ENCODE results near the gene FNDC5. TPM values are rescaled to one million over a fixed set of nuclear protein-coding genes. Genes with fewer than 3 reads are reported as not detected.

The FNDC5 gene
- total and polyA plus RNA-seq, 4 donors, result 0.43 to 10.5 (median 2.0) TPM

DNA sequence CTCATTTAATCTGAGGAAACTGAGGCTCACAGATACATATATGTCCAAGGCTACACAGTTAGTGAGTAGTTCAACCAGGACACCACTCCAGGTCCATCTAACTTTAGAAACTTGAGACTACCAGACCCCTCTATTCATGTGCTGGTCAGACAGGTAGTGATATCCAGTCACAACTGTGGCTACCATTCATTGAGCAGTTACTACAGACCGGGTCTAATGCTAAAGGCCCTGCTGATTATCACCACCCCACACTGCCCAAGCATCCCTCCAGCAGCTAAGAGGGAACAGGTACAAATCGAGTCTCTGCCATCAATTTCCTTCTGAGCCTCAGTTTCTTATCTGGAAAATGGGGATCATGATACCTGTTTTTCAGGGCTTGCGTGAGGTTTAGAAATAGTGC is 20.9 kb upstream of the FNDC5 start (continued):
- TF ChIP-seq FOXA2 (IDR thresholded peaks at IDR 0.05), result no peak
- TF ChIP-seq SP1 (IDR thresholded peaks at IDR 0.05), result no peak
- TF ChIP-seq EGR1 (IDR thresholded peaks at IDR 0.05; ENCODE audit: low read depth in 2 of 2), result no peak
- no peak for TF ChIP-seq HNF4A (conservative IDR thresholded peaks at IDR 0.05)
- TF ChIP-seq, protein P1, sequence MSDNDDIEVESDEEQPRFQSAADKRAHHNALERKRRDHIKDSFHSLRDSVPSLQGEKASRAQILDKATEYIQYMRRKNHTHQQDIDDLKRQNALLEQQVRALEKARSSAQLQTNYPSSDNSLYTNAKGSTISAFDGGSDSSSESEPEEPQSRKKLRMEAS (IDR thresholded peaks at IDR 0.05), result no peak
- TF ChIP-seq RAD21 (IDR thresholded peaks at IDR 0.05), result no peak
- TF ChIP-seq, protein P2, sequence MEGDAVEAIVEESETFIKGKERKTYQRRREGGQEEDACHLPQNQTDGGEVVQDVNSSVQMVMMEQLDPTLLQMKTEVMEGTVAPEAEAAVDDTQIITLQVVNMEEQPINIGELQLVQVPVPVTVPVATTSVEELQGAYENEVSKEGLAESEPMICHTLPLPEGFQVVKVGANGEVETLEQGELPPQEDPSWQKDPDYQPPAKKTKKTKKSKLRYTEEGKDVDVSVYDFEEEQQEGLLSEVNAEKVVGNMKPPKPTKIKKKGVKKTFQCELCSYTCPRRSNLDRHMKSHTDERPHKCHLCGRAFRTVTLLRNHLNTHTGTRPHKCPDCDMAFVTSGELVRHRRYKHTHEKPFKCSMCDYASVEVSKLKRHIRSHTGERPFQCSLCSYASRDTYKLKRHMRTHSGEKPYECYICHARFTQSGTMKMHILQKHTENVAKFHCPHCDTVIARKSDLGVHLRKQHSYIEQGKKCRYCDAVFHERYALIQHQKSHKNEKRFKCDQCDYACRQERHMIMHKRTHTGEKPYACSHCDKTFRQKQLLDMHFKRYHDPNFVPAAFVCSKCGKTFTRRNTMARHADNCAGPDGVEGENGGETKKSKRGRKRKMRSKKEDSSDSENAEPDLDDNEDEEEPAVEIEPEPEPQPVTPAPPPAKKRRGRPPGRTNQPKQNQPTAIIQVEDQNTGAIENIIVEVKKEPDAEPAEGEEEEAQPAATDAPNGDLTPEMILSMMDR (IDR thresholded peaks at IDR 0.05; ENCODE audit: low read depth, low read length, missing input control), result no peak

DNA sequence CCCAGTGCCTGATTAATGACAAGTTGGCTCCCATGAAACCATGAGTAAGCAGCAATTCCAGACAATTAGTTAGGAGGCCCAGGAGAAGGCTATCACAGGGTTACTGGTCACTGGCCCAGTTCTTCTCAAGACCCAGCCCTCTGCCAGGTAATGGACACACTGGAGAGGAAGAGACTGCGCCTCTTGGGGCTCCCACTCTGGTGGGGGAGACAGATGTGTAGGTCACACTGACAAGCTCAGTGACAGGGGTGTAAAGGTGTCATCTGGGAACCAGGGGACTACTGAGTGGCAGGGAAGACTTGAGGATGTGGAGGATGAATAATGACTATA is 20.5 kb upstream of the FNDC5 start:
- Histone ChIP-seq H3K4me1 (ENCODE audit: control insufficient read depth in 4 of 4, insufficient read depth in 4 of 4, low read length in 3 of 4) (peaks cover 0 to 11% (median 7%) of the 10 kb centered on the region in 4 donors), H3K27me3 (ENCODE audit: control insufficient read depth in 4 of 4, insufficient read depth in 4 of 4, low read length in 3 of 4) (peaks cover 0 to 10% (median 3%) of the 10 kb centered on the region in 4 donors), H3K27ac (ENCODE audit: low read depth in 1 of 2, low read length in 2 of 2) (no peak overlapping the region), H3K4me3 (ENCODE audit: low read depth in 1 of 3, low read length in 3 of 3) (no peak overlapping the region), H3K36me3 (ENCODE audit: control insufficient read depth in 4 of 4, insufficient read depth in 3 of 4, low read depth in 1 of 4, low read length in 3 of 4) (no peaks in the 10 kb centered on the region), H3K9ac (ENCODE audit: low read depth in 1 of 2, low read length in 2 of 2) (no peak overlapping the region), H3K9me3 (ENCODE audit: control insufficient read depth in 4 of 4, low read length in 3 of 4) (no peaks in the 10 kb centered on the region)
- TF ChIP-seq GABPA (IDR thresholded peaks at IDR 0.05 in 1 of 2, conservative IDR thresholded peaks at IDR 0.05 in 1 of 2) (no peak), TAF1 (conservative IDR thresholded peaks at IDR 0.05) (no peak), EGR1 (IDR thresholded peaks at IDR 0.05; ENCODE audit: low read depth in 2 of 2) (no peak), SP1 (IDR thresholded peaks at IDR 0.05) (no peak), YY1 (IDR thresholded peaks at IDR 0.05) (no peak), FOXA1 (IDR thresholded peaks at IDR 0.05) (no peak)
- TF ChIP-seq, protein P3, sequence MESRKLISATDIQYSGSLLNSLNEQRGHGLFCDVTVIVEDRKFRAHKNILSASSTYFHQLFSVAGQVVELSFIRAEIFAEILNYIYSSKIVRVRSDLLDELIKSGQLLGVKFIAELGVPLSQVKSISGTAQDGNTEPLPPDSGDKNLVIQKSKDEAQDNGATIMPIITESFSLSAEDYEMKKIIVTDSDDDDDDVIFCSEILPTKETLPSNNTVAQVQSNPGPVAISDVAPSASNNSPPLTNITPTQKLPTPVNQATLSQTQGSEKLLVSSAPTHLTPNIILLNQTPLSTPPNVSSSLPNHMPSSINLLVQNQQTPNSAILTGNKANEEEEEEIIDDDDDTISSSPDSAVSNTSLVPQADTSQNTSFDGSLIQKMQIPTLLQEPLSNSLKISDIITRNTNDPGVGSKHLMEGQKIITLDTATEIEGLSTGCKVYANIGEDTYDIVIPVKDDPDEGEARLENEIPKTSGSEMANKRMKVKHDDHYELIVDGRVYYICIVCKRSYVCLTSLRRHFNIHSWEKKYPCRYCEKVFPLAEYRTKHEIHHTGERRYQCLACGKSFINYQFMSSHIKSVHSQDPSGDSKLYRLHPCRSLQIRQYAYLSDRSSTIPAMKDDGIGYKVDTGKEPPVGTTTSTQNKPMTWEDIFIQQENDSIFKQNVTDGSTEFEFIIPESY (IDR thresholded peaks at IDR 0.05), result no peak
- TF ChIP-seq, protein P4, sequence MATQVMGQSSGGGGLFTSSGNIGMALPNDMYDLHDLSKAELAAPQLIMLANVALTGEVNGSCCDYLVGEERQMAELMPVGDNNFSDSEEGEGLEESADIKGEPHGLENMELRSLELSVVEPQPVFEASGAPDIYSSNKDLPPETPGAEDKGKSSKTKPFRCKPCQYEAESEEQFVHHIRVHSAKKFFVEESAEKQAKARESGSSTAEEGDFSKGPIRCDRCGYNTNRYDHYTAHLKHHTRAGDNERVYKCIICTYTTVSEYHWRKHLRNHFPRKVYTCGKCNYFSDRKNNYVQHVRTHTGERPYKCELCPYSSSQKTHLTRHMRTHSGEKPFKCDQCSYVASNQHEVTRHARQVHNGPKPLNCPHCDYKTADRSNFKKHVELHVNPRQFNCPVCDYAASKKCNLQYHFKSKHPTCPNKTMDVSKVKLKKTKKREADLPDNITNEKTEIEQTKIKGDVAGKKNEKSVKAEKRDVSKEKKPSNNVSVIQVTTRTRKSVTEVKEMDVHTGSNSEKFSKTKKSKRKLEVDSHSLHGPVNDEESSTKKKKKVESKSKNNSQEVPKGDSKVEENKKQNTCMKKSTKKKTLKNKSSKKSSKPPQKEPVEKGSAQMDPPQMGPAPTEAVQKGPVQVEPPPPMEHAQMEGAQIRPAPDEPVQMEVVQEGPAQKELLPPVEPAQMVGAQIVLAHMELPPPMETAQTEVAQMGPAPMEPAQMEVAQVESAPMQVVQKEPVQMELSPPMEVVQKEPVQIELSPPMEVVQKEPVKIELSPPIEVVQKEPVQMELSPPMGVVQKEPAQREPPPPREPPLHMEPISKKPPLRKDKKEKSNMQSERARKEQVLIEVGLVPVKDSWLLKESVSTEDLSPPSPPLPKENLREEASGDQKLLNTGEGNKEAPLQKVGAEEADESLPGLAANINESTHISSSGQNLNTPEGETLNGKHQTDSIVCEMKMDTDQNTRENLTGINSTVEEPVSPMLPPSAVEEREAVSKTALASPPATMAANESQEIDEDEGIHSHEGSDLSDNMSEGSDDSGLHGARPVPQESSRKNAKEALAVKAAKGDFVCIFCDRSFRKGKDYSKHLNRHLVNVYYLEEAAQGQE (IDR thresholded peaks at IDR 0.05), result no peak
- DNase-seq (ENCODE audit: low spot score), result no peak
- 96% methylated on average over 1 of the region's 1 CpG for WGBS
